Tibial nerve (tissue), 4 donors: ENCODE data around the gene SCAPER.

Experiments
- EP300 ChIP-seq, 2 donors: sonication (generic); formaldehyde crosslinking; IDR thresholded peaks; one replicate each; pipeline ENCODE4 v1.6.1; 2017; ENCODE audit warnings: antibody characterized with exemption in 2 of 2, mild to moderate bottlenecking in 1 of 2
- POLR2A ChIP-seq, 2 donors: fragments of 450-650 bp; IDR thresholded peaks; one replicate each; pipeline ENCODE4 v1.6.1; 2017; ENCODE audit warnings: antibody characterized with exemption in 2 of 2, mild to moderate bottlenecking in 2 of 2, moderate library complexity in 2 of 2
- TF ChIP-seq, protein P1 (sequence below), 5 experiments: fragments of 200-600 bp in 3 of 5; fragments of 450-650 bp in 2 of 5; sonication (generic) in 3 of 5; IDR thresholded peaks; one replicate each; pipeline ENCODE4 v1.5.1; 2016 to 2019; ENCODE audit warnings: antibody characterized with exemption in 5 of 5, mild to moderate bottlenecking in 3 of 5, moderate library complexity in 2 of 5

GRCh38 chr15:76341366-76342057, 563.6 kb downstream of the SCAPER start:
- TF ChIP-seq EP300 (IDR thresholded peaks at IDR 0.05) (no peak), POLR2A (IDR thresholded peaks at IDR 0.05) (no peak)
- TF ChIP-seq, protein P1, sequence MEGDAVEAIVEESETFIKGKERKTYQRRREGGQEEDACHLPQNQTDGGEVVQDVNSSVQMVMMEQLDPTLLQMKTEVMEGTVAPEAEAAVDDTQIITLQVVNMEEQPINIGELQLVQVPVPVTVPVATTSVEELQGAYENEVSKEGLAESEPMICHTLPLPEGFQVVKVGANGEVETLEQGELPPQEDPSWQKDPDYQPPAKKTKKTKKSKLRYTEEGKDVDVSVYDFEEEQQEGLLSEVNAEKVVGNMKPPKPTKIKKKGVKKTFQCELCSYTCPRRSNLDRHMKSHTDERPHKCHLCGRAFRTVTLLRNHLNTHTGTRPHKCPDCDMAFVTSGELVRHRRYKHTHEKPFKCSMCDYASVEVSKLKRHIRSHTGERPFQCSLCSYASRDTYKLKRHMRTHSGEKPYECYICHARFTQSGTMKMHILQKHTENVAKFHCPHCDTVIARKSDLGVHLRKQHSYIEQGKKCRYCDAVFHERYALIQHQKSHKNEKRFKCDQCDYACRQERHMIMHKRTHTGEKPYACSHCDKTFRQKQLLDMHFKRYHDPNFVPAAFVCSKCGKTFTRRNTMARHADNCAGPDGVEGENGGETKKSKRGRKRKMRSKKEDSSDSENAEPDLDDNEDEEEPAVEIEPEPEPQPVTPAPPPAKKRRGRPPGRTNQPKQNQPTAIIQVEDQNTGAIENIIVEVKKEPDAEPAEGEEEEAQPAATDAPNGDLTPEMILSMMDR (IDR thresholded peaks at IDR 0.05), result no peak
